Muscle layer of duodenum (tissue), 2 donors: ENCODE data around the gene ZNF716.

ENCODE experiments used
- H3K27ac ChIP-seq: one replicate; pipeline ENCODE4 v1.7.0; 2013; ENCODE audit warnings: mild to moderate bottlenecking, low read length
- H3K27me3 ChIP-seq: one replicate; pipeline ENCODE4 v1.7.0; 2013; ENCODE audit warnings: low read depth, mild to moderate bottlenecking, control low read depth, low read length
- H3K36me3 ChIP-seq, 2 donors: one replicate each; pipeline ENCODE4 v1.7.0; 2013; ENCODE audit warnings: low read length in 2 of 2, control low read depth in 1 of 2, mild to moderate bottlenecking in 1 of 2; ENCODE audit not compliant: insufficient read depth in 2 of 2, control insufficient read depth in 1 of 2
- H3K4me1 ChIP-seq, 2 donors: one replicate each; pipeline ENCODE4 v1.7.0; 2013; ENCODE audit warnings: low read length in 2 of 2, mild to moderate bottlenecking in 2 of 2, control low read depth in 1 of 2, moderate library complexity in 1 of 2; ENCODE audit not compliant: insufficient read depth in 2 of 2, control insufficient read depth in 1 of 2
- H3K4me3 ChIP-seq, 2 donors: one replicate each; pipeline ENCODE4 v1.7.0; 2013; ENCODE audit warnings: low read length in 2 of 2, low read depth in 1 of 2, mild to moderate bottlenecking in 1 of 2
- H3K9me3 ChIP-seq, 2 donors: one replicate each; pipeline ENCODE4 v1.7.0; 2013; ENCODE audit warnings: low read length in 2 of 2, control low read depth in 1 of 2, mild to moderate bottlenecking in 1 of 2; ENCODE audit not compliant: control insufficient read depth in 1 of 2
- donor health status: healthy.

The ZNF716 gene

GRCh38 chr7:57414852-57415251 is 35.1 kb upstream of the ZNF716 start:
- Histone ChIP-seq H3K4me1 (no peaks in the 10 kb centered on the region), H3K36me3 (no peaks in the 10 kb centered on the region), H3K4me3 (no peak overlapping the region), H3K27me3 (no peaks in the 10 kb centered on the region), H3K27ac (no peak overlapping the region), H3K9me3 (no peaks in the 10 kb centered on the region)

- H3K4me1 ChIP-seq = no peaks in the 10 kb centered on the region
- no peak overlapping the region for H3K27ac ChIP-seq
- H3K27me3 ChIP-seq = no peaks in the 10 kb centered on the region
- H3K9me3 ChIP-seq = no peaks in the 10 kb centered on the region
- no peaks in the 10 kb centered on the region for H3K36me3 ChIP-seq
- no peak overlapping the region for H3K4me3 ChIP-seq
These were observed 34.7 kb upstream of the ZNF716 start for GRCh38 chr7:57415326-57415725.

GRCh38 chr7:57415730-57416129 is 34.2 kb upstream of the ZNF716 start:
- H3K27ac ChIP-seq = no peak overlapping the region
- no peaks in the 10 kb centered on the region for H3K9me3 ChIP-seq
- H3K4me3 ChIP-seq = no peak overlapping the region
- no peaks in the 10 kb centered on the region for H3K27me3 ChIP-seq
- H3K4me1 ChIP-seq = no peaks in the 10 kb centered on the region
- no peaks in the 10 kb centered on the region for H3K36me3 ChIP-seq

GRCh38 chr7:57416601-57417358 is 33.2 kb upstream of the ZNF716 start:
- no peaks in the 10 kb centered on the region for H3K4me1 ChIP-seq
- H3K27me3 ChIP-seq = no peaks in the 10 kb centered on the region
- H3K9me3 ChIP-seq = no peaks in the 10 kb centered on the region
- no peaks in the 10 kb centered on the region for H3K36me3 ChIP-seq
- H3K27ac ChIP-seq = no peak overlapping the region
- H3K4me3 ChIP-seq = no peak overlapping the region

- Histone ChIP-seq H3K9me3 (no peaks in the 10 kb centered on the region), H3K4me3 (no peak overlapping the region), H3K4me1 (no peaks in the 10 kb centered on the region), H3K27ac (no peak overlapping the region), H3K36me3 (no peaks in the 10 kb centered on the region), H3K27me3 (no peaks in the 10 kb centered on the region)
These were observed 32.2 kb upstream of the ZNF716 start for GRCh38 chr7:57417736-57418135.

GRCh38 chr7:57423768-57424167 is 26.2 kb upstream of the ZNF716 start:
- H3K9me3 ChIP-seq = peaks cover 0 to 9% of the 10 kb centered on the region in 2 donors
- no peak overlapping the region for H3K4me3 ChIP-seq
- no peaks in the 10 kb centered on the region for H3K27me3 ChIP-seq

GRCh38 chr7:57424515-57425238 is 25.3 kb upstream of the ZNF716 start:
- H3K9me3 ChIP-seq = peaks cover 0 to 9% of the 10 kb centered on the region in 2 donors

More at GRCh38 chr7:57423768-57424167, 26.2 kb upstream of the ZNF716 start:
- no peaks in the 10 kb centered on the region for H3K36me3 ChIP-seq
- H3K4me1 ChIP-seq = no peaks in the 10 kb centered on the region
- no peak overlapping the region for H3K27ac ChIP-seq

GRCh38 chr7:57425239-57425944 is 24.6 kb upstream of the ZNF716 start:
- H3K9me3 ChIP-seq = peaks cover 0 to 9% of the 10 kb centered on the region in 2 donors
- H3K4me3 ChIP-seq = no peak overlapping the region
- no peaks in the 10 kb centered on the region for H3K36me3 ChIP-seq
- H3K4me1 ChIP-seq = no peaks in the 10 kb centered on the region
- no peak overlapping the region for H3K27ac ChIP-seq
- no peaks in the 10 kb centered on the region for H3K27me3 ChIP-seq

More at GRCh38 chr7:57424515-57425238, 25.3 kb upstream of the ZNF716 start:
- H3K36me3 ChIP-seq = no peaks in the 10 kb centered on the region
- H3K4me1 ChIP-seq = no peaks in the 10 kb centered on the region
- H3K4me3 ChIP-seq = no peak overlapping the region
- H3K27me3 ChIP-seq = no peaks in the 10 kb centered on the region
- no peak overlapping the region for H3K27ac ChIP-seq

GRCh38 chr7:57425969-57426628 is 23.9 kb upstream of the ZNF716 start:
- Histone ChIP-seq H3K36me3 (no peaks in the 10 kb centered on the region), H3K9me3 (peaks cover 0 to 9% of the 10 kb centered on the region in 2 donors), H3K27ac (no peak overlapping the region), H3K4me1 (no peaks in the 10 kb centered on the region), H3K4me3 (no peak overlapping the region), H3K27me3 (no peaks in the 10 kb centered on the region)

- Histone ChIP-seq H3K27me3 (no peaks in the 10 kb centered on the region), H3K4me3 (no peak overlapping the region), H3K27ac (no peak overlapping the region), H3K9me3 (peaks cover 0 to 9% of the 10 kb centered on the region in 2 donors), H3K36me3 (no peaks in the 10 kb centered on the region), H3K4me1 (no peaks in the 10 kb centered on the region)
These were observed 23.4 kb upstream of the ZNF716 start for GRCh38 chr7:57426629-57427003.

- Histone ChIP-seq H3K36me3 (no peaks in the 10 kb centered on the region), H3K4me3 (no peak overlapping the region), H3K9me3 (peaks cover 0 to 9% of the 10 kb centered on the region in 2 donors), H3K4me1 (no peaks in the 10 kb centered on the region), H3K27me3 (no peaks in the 10 kb centered on the region), H3K27ac (no peak overlapping the region)
These were observed 22.8 kb upstream of the ZNF716 start for GRCh38 chr7:57427146-57427545.
